Parathyroid adenoma (tissue), 2 donors: Measurements from ENCODE around the gene CES3.

Experiments used
- H2AFZ ChIP-seq: fragments of 300-600 bp; sonication (generic); one replicate; pipeline ENCODE4 v1.7.0; 2017; ENCODE audit warnings: antibody characterized with exemption, mild to moderate bottlenecking
- H3K27ac ChIP-seq: fragments of 300-600 bp; sonication (generic); one replicate; pipeline ENCODE4 v1.7.0; 2017
- H3K27me3 ChIP-seq: fragments of 300-600 bp; sonication (generic); one replicate; pipeline ENCODE4 v1.7.0; 2017; ENCODE audit warnings: low read length; ENCODE audit not compliant: control insufficient read depth, insufficient read depth
- H3K36me3 ChIP-seq: fragments of 300-600 bp; sonication (generic); one replicate; pipeline ENCODE4 v1.7.0; 2017; ENCODE audit warnings: low read length; ENCODE audit not compliant: control insufficient read depth, insufficient read depth
- H3K4me1 ChIP-seq: fragments of 300-600 bp; sonication (generic); one replicate; pipeline ENCODE4 v1.7.0; 2017; ENCODE audit warnings: control low read depth
- H3K4me2 ChIP-seq: fragments of 300-600 bp; sonication (generic); one replicate; pipeline ENCODE4 v1.7.0; 2017; ENCODE audit warnings: low read length
- H3K4me3 ChIP-seq: fragments of 300-600 bp; sonication (generic); one replicate; pipeline ENCODE4 v1.7.0; 2017; ENCODE audit warnings: low read depth, low read length
- H3K79me2 ChIP-seq: fragments of 300-600 bp; sonication (generic); one replicate; pipeline ENCODE4 v1.7.0; 2017; ENCODE audit warnings: control low read depth
- H3K9ac ChIP-seq: fragments of 300-600 bp; sonication (generic); one replicate; pipeline ENCODE4 v1.7.0; 2017; ENCODE audit warnings: mild to moderate bottlenecking
- H3K9me3 ChIP-seq: fragments of 300-600 bp; sonication (generic); one replicate; pipeline ENCODE4 v1.7.0; 2017; ENCODE audit warnings: low read length; ENCODE audit not compliant: control insufficient read depth
- TF ChIP-seq, protein P1 (sequence below): fragments of 300-600 bp; sonication (generic); IDR thresholded peaks from one replicate; pipeline ENCODE4 v1.7.0; 2017; ENCODE audit warnings: antibody characterized with exemption, mild to moderate bottlenecking
- donor health status: primary hyperparathyroidism.

Gene CES3

DNA sequence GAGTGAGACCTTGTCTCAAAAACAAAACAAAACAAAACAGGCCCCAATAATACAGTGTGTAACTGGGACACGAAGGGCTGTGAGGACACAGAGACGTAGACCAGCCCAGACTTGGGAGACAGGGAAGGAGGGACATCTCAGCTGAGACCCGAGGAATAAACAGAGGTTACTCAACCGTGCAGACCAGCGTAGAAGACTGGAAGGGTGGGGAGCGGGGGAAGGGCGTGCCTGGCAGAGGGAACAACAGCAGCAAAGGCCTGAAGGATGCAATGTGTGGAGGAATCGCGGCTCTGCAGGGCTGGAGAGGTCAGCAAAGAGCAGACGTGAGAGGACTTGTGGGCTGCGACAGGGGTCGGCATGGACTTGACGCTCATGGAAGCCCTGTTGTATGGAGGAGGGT, 15.7 kb downstream of the CES3 start:
- Histone ChIP-seq H3K79me2 (no peaks in the 10 kb centered on the region), H3K27me3 (no peaks in the 10 kb centered on the region), H3K27ac (no peak overlapping the region)

DNA sequence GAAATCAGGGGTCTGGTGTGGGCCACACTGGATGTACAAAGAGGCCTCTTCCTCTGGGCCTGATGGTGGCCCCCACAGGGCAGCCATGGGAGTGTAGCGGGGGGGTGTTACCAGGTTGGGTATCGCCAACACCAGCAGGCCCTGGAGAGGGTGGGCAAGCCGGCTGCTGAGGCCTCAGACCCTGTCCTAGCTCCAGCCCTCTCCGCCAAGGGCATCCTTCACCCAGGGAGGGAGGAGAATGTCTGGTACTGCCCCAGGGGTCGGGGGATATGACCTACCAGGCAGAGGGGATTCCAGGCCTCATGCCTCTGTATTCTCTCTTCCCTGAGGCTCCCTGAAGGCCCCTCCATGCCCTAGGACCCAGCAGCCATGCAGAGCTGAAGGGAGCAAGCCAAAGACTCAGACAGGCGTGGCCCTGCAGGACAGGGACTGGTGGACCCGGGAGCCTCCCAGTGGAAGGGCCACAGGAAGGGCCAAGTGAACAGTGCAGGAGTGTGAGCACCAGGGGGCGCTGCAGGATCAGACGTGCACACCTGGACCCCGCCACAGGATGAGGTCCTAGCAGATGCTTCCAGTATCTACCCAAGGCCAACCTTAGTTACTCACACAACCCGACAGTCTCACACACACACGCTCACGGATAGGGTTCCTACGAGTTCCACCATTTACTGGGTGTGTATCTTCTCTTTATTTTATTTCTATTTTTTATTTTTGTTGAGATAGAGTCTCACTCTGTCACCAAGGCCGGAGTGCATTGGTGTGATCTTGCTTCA, 16.5 kb downstream of the CES3 start:
- Histone ChIP-seq H3K4me3 (no peak overlapping the region), H3K36me3 (no peaks in the 10 kb centered on the region), H3K4me2 (no peak overlapping the region), H3K79me2 (no peaks in the 10 kb centered on the region), H3K4me1 (peaks cover 2% of the 10 kb centered on the region), H3K27ac (no peak overlapping the region), H3K9me3 (no peaks in the 10 kb centered on the region), H3K27me3 (no peaks in the 10 kb centered on the region), H3K9ac (no peak overlapping the region), H2AFZ (peak overlapping the region; percentile 38)
- TF ChIP-seq, protein P1, sequence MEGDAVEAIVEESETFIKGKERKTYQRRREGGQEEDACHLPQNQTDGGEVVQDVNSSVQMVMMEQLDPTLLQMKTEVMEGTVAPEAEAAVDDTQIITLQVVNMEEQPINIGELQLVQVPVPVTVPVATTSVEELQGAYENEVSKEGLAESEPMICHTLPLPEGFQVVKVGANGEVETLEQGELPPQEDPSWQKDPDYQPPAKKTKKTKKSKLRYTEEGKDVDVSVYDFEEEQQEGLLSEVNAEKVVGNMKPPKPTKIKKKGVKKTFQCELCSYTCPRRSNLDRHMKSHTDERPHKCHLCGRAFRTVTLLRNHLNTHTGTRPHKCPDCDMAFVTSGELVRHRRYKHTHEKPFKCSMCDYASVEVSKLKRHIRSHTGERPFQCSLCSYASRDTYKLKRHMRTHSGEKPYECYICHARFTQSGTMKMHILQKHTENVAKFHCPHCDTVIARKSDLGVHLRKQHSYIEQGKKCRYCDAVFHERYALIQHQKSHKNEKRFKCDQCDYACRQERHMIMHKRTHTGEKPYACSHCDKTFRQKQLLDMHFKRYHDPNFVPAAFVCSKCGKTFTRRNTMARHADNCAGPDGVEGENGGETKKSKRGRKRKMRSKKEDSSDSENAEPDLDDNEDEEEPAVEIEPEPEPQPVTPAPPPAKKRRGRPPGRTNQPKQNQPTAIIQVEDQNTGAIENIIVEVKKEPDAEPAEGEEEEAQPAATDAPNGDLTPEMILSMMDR: peak; percentile 95

More for the DNA sequence above, 15.7 kb downstream of the CES3 start:
- no peak overlapping the region for H3K9ac ChIP-seq
- no peak overlapping the region for H2AFZ ChIP-seq
- TF ChIP-seq, protein P1: no peak
- no peak overlapping the region for H3K4me2 ChIP-seq
- H3K4me1 ChIP-seq: peaks cover 2% of the 10 kb centered on the region
- no peak overlapping the region for H3K4me3 ChIP-seq
- H3K36me3 ChIP-seq: no peaks in the 10 kb centered on the region
- no peaks in the 10 kb centered on the region for H3K9me3 ChIP-seq

DNA sequence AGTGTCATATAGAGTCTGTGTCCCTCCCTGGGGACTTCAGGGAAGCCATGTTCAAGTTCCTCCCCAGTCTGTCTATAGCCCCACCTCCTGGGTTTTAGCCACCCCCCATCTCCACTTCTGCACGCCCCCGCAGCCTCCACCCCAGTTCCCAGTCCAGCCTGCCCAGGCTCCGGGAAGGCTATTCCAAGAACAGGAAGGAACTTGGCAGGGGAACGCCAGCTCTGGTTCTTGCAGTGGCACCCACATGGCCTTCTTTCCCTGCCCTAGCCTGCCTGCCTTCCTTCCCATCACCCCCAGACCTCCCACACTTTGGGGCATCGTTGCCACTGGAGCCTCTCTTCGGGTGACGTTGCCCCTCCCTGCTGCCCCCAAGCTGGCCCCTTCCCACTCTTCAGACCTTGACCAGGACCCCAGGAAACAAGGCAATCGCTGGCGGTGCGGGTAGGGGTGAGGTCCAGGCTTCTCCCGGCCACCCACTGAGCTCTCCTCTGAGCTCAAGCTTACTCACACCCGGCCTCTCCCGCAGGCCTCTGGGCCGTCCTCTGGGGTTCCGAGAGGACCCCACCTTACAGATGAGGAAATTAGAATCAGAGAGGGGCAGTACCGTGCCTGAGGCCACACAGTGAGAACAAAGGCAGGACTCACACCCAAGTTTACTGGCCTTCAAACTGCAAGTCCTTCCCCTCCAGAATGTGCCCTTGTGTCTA, 18.1 kb downstream of the CES3 start:
- Histone ChIP-seq H3K4me1 (peaks cover 2% of the 10 kb centered on the region), H3K27ac (no peak overlapping the region), H3K79me2 (no peaks in the 10 kb centered on the region), H3K4me2 (no peak overlapping the region), H3K9ac (no peak overlapping the region), H3K9me3 (no peaks in the 10 kb centered on the region), H2AFZ (no peak overlapping the region), H3K4me3 (no peak overlapping the region), H3K27me3 (no peaks in the 10 kb centered on the region), H3K36me3 (no peaks in the 10 kb centered on the region)
- TF ChIP-seq, protein P1: no peak

DNA sequence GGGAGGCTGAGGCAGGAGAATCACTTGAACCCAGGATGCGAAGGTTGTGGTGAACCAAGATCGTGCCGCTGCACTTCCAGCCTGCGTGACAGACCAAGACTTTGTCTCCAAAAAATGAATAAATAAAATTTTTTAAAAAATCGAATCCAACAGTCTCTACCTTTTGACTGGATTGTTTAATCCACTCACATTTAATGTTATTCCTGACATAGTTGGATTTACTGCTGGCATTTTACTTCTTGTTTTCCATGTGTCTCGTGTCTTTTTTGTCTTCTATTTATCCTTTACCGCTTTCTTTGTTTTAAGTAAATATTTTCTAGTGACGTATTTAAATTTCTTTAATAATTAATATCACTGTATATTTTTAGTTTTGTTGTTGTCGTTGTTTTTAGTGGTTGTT, 22.0 kb downstream of the CES3 start:
- Histone ChIP-seq H3K79me2 (no peaks in the 10 kb centered on the region), H3K27me3 (no peaks in the 10 kb centered on the region), H3K4me1 (no peaks in the 10 kb centered on the region), H3K27ac (no peak overlapping the region), H3K4me3 (no peak overlapping the region), H3K36me3 (no peaks in the 10 kb centered on the region), H3K4me2 (no peak overlapping the region), H3K9me3 (no peaks in the 10 kb centered on the region), H3K9ac (no peak overlapping the region), H2AFZ (no peak overlapping the region)
- TF ChIP-seq, protein P1: no peak
